Fibroblast of skin of scalp (primary cell): ENCODE data around the gene IQCH.
A peak's percentile ranks its signal among the peaks of the same experiment; 100 is the strongest.
"Not testable (repeated sequence)": the region's sequence is repeated elsewhere in the genome, so short reads cannot be mapped to it uniquely, and the experiment has no call there.

Experiments used
- DNase-seq: peaks from one replicate; pipeline ENCODE4 v3.0.0-alpha.2; 2013

IQCH gene

GRCh38 chr15:67359431-67360079 lies 105.0 kb downstream of the IQCH start:
- no peak for DNase-seq

GRCh38 chr15:67361100-67361499 lies 106.5 kb downstream of the IQCH start:
- DNase-seq = no peak

GRCh38 chr15:67363712-67364111 lies 109.1 kb downstream of the IQCH start:
- DNase-seq = not testable (repeated sequence)

- DNase-seq = no peak
These were observed 111.4 kb downstream of the IQCH start for GRCh38 chr15:67365994-67366393.

- DNase-seq = no peak
These were observed 112.3 kb downstream of the IQCH start for GRCh38 chr15:67366904-67367303.

- no peak for DNase-seq
These were observed 114.9 kb downstream of the IQCH start for GRCh38 chr15:67369359-67369998.

- DNase-seq = no peak
These were observed 115.8 kb downstream of the IQCH start for GRCh38 chr15:67370206-67370954.

- no peak for DNase-seq
These were observed 118.0 kb downstream of the IQCH start for GRCh38 chr15:67372543-67372942.

GRCh38 chr15:67372986-67373675 lies 118.5 kb downstream of the IQCH start:
- DNase-seq = no peak

- DNase-seq = no peak
These were observed 119.4 kb downstream of the IQCH start for GRCh38 chr15:67373971-67374370.

- DNase-seq = no peak
These were observed 124.9 kb downstream of the IQCH start for GRCh38 chr15:67379530-67379929.

- DNase-seq = no peak
These were observed 126.3 kb downstream of the IQCH start for GRCh38 chr15:67380921-67381320.

- DNase-seq = no peak
These were observed 126.9 kb downstream of the IQCH start for GRCh38 chr15:67381416-67382045.

- no peak for DNase-seq
These were observed 128.1 kb downstream of the IQCH start for GRCh38 chr15:67382723-67383122.

- peak; percentile 6 for DNase-seq
These were observed 129.3 kb downstream of the IQCH start for GRCh38 chr15:67383899-67384298.

GRCh38 chr15:67384761-67385160 lies 130.2 kb downstream of the IQCH start:
- DNase-seq = no peak

GRCh38 chr15:67385971-67386370 lies 131.4 kb downstream of the IQCH start:
- DNase-seq = no peak

- no peak for DNase-seq
These were observed 132.4 kb downstream of the IQCH start for GRCh38 chr15:67386947-67387346.

GRCh38 chr15:67389975-67390374 lies 135.4 kb downstream of the IQCH start:
- DNase-seq = no peak

- DNase-seq = no peak
These were observed 140.5 kb downstream of the IQCH start for GRCh38 chr15:67394873-67395639.

GRCh38 chr15:67396114-67396513 lies 141.5 kb downstream of the IQCH start:
- DNase-seq = no peak

- no peak for DNase-seq
These were observed 142.6 kb downstream of the IQCH start for GRCh38 chr15:67397139-67397538.
